HFF-Myc (cell line): ENCODE data around the gene SLX1A.
"Not testable (repeated sequence)": the region's sequence is repeated elsewhere in the genome, so short reads cannot be mapped to it uniquely, and the experiment has no call there.

Experiments used
- DNase-seq: peaks from one replicate; pipeline ENCODE4 v3.0.0-alpha.2; 2011; ENCODE audit warnings: low read depth; ENCODE audit errors: extremely low read depth
- H3K4me3 ChIP-seq: replicated peaks from 2 replicates; pipeline ENCODE4 v1.5.1; 2011; ENCODE audit warnings: low read depth, mild to moderate bottlenecking, control low read depth, low read length
- TF ChIP-seq, protein P1 (sequence below): IDR thresholded peaks from 2 replicates; pipeline ENCODE4 v1.5.1; 2012; ENCODE audit warnings: mild to moderate bottlenecking, low read depth, low read length, control low read depth; ENCODE audit errors: missing control alignments

SLX1A gene

DNA sequence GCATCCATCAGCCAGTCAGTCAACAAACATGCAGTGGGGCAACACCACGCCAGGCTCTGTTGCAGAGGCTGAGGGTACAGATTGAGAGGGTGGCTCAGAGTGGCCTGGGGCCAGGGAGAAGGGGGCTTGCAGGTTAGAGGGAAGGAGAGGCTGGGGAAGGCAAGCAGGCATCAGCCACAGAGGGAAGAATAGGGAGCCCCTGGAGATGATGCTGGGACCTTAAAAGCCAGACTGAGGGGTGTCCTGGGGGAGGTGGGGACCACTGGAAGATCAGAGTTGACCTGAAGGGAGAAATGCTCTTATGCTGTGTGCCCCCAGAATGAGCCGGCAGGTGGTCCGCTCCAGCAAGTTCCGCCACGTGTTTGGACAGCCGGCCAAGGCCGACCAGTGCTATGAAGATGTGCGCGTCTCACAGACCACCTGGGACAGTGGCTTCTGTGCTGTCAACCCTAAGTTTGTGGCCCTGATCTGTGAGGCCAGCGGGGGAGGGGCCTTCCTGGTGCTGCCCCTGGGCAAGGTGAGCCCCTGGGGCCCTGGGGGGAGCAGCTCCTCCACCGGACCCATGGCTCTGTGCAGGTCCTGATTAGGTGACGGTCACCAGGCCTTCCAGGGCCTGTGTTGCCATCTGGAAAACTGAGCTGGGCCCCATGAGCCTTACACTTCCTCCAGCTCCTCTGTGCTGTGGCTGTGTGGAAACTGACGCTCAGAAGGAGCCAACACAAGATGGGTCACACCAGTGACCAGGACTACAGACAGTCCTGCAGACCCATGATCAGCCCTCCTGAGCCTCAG lies 8.6 kb upstream of the SLX1A start:
- DNase-seq: no peak
- TF ChIP-seq, protein P1, sequence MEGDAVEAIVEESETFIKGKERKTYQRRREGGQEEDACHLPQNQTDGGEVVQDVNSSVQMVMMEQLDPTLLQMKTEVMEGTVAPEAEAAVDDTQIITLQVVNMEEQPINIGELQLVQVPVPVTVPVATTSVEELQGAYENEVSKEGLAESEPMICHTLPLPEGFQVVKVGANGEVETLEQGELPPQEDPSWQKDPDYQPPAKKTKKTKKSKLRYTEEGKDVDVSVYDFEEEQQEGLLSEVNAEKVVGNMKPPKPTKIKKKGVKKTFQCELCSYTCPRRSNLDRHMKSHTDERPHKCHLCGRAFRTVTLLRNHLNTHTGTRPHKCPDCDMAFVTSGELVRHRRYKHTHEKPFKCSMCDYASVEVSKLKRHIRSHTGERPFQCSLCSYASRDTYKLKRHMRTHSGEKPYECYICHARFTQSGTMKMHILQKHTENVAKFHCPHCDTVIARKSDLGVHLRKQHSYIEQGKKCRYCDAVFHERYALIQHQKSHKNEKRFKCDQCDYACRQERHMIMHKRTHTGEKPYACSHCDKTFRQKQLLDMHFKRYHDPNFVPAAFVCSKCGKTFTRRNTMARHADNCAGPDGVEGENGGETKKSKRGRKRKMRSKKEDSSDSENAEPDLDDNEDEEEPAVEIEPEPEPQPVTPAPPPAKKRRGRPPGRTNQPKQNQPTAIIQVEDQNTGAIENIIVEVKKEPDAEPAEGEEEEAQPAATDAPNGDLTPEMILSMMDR: no peak
- no peak overlapping the region for H3K4me3 ChIP-seq

DNA sequence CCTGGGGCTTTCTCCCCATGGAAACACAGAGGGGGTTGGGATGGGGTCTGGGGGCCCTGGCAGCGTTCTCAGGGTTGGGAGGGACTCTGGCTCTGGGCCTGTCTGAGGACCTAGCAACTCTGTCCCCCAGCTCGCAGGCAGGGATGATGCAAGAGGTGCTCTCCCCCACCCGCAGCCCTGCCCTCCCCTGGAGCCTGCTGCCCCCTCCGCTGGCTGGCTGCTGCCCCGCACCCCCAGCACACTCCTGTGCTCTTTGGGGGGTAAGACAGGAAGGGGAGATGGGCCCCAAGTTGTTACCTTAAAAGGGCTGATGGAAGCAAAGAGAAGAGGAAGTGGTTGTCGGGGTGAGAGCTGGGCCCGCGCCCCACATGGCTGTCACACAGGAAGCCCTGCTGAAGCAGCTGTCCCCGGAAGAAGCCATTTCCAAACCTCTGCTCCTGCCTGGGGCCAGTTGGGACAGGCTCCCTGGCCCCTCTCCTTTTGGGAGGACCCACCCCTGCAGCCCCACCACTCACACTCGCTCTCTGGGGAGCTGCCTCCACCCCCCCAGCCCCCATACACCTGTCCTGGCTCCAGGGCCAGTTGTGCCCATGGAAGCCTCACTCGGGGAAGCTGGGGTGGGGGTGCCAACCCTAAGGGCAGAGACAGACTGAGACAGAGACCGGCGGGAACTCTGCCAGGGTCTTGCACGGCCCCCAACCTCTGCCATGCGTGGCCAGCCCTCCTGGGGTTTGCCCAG lies 7.8 kb upstream of the SLX1A start:
- H3K4me3 ChIP-seq: no peak overlapping the region
- TF ChIP-seq, protein P1: no peak
- DNase-seq: no peak

DNA sequence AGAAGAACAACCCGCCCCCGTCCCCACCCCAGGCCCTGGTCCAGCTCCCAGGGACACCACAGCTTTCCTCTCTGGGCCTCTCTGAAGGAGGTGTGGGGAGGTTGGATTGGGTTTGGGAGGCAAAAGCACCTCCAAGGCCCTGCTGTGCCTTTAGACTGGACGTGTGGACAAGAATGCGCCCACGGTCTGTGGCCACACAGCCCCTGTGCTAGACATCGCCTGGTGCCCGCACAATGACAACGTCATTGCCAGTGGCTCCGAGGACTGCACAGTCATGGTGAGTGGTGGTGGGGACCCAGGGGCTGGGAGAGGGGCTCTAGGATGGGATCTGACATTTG lies 7.3 kb upstream of the SLX1A start:
- H3K4me3 ChIP-seq: no peak overlapping the region
- no peak for DNase-seq
- TF ChIP-seq, protein P1: no peak

DNA sequence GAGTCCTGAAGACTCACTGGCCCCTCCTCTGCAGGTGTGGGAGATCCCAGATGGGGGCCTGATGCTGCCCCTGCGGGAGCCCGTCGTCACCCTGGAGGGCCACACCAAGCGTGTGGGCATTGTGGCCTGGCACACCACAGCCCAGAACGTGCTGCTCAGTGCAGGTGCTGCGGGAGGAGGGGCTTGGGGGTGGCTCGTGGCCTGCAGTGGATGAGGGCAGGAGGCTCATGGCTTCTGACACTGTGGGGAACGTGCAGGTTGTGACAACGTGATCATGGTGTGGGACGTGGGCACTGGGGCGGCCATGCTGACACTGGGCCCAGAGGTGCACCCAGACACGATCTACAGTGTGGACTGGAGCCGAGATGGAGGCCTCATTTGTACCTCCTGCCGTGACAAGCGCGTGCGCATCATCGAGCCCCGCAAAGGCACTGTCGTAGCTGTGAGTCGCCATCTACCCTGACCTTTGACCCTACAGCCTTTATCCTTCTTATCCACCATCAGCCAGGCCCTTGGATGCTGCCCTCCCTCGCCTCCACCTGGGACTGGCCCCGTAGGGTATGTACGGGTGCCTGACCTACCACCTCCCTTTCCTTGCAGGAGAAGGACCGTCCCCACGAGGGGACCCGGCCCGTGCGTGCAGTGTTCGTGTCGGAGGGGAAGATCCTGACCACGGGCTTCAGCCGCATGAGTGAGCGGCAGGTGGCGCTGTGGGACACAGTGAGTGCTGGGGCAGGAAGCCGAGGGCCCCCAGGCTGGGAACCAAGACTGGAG lies 6.7 kb upstream of the SLX1A start:
- no peak for DNase-seq
- H3K4me3 ChIP-seq: no peak overlapping the region
- TF ChIP-seq, protein P1: peak; percentile 56

DNA sequence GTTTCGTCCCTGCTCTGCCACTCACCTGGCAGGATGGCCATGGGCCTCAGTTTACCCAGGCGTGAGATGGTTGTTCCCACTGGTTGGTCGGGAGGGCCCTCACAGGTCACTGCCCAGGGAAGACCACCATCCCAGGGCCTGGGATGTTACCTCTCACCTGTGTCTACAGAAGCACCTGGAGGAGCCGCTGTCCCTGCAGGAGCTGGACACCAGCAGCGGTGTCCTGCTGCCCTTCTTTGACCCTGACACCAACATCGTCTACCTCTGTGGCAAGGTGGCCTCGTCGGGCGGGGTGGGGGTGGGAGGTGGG lies 6.2 kb upstream of the SLX1A start:
- no peak for DNase-seq
- H3K4me3 ChIP-seq: no peak overlapping the region
- TF ChIP-seq, protein P1: no peak

DNA sequence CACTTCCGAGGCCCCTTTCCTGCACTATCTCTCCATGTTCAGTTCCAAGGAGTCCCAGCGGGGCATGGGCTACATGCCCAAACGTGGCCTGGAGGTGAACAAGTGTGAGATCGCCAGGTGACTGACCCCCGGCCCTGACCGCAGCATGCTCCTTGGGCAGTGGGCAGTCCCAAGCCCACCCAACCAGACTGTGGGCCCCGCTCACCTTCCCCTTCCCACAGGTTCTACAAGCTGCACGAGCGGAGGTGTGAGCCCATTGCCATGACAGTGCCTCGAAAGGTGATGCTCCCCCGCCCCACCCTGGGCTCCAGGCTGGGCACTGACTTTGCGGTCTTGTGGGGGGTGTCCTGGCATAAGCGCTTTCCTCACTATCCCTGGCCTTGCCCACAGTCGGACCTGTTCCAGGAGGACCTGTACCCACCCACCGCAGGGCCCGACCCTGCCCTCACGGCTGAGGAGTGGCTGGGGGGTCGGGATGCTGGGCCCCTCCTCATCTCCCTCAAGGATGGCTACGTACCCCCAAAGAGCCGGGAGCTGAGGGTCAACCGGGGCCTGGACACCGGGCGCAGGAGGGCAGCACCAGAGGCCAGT lies 5.6 kb upstream of the SLX1A start:
- TF ChIP-seq, protein P1: no peak
- DNase-seq: no peak
- no peak overlapping the region for H3K4me3 ChIP-seq

DNA sequence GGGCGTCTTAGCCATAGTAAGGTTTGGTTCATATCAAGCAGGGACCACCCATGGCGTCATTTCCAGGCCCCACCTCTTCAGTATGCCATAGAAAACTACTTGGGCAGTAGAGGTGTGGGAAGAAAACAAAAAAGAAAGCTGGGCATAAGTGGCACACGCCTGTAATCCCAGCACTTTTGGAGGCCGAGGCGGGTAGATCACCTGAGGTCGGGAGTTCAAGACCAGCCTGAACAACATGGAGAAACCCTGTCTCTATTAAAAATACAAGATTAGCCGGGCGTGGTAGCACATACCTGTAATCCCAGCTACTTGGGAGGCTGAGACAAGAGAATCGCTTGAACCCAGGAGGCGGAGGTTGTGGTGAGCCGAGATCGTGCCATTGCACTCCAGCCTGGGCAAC lies 2.5 kb upstream of the SLX1A start:
- H3K4me3 ChIP-seq, DNase-seq: not testable (repeated sequence)

DNA sequence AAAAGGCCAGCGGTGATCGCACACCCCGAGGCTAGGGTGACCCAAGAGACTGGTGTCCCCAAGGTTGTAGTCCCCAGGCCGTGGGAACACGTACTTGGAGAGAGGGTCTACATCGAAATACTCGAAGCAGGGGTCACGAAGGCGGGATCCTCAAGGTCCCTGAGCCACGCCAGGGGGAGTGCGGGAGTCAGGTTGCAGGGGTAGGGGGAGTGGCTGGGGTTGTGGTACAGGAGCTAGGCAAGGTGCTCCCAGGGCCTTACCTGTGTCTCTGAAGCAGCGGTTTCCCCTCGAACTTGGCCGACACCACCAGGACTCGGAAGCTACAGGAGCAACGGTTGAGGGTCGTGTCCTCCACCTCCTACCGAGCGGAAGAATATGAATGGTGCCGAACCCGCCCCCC lies 577 bp upstream of the SLX1A start:
- not testable (repeated sequence) for H3K4me3 ChIP-seq, DNase-seq

DNA sequence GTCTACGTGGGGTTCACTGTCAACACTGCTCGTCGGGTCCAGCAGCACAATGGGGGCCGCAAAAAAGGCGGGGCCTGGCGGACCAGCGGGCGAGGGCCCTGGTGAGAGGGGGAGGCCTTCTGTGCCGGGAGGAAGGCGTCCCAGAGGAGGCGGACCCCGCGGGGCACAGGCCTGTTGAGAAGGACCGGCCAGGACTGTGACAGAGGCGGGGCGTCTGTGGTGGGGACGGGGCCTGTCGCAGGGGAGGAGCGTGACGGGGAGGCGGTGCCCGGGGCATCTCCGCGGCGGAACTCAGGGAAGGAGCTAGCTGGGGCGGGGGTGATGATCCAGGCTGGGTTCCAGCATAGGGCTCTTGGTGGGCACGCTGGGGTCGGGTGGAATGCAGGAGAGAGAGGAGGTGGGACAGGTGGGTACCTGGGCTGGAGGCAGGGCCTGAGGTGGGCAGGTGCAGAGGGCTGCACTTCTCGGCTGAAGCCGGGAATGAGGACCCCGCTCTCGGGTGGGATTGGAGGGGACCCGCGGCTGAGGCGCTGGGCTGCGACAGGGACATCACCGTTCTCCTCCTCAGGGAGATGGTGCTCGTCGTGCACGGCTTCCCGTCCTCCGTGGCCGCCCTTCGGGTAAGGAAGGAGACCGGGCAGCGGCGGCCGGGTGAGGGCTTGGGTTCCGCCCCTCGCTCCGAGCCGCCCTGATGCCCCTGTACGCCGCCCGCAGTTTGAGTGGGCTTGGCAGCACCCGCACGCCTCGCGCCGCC lies 674 bp downstream of the SLX1A start:
- H3K4me3 ChIP-seq: peak overlapping the region; percentile 39
- not testable (repeated sequence) for DNase-seq
